Liver (tissue), 9 donors: ENCODE measurements around the gene GAP43. TPM values are rescaled to one million over a fixed set of nuclear protein-coding genes. Genes with fewer than 3 reads are reported as not detected.

Experiments
- DNase-seq: peaks from one replicate; pipeline ENCODE4 v3.0.0-alpha.2; 2017; ENCODE audit warnings: low spot score
- H3K27ac ChIP-seq, 2 donors: one replicate each; pipeline ENCODE4 v1.7.0; 2013; ENCODE audit warnings: inconsistent platforms in 2 of 2, low read length in 2 of 2, control low read depth in 1 of 2, low read depth in 1 of 2, mild to moderate bottlenecking in 1 of 2
- H3K27me3 ChIP-seq, 4 donors: one replicate each; pipeline versions ENCODE4 v1.6.1 to v1.7.0; 2013; ENCODE audit warnings: low read length in 3 of 4, inconsistent platforms in 1 of 4, mild to moderate bottlenecking in 1 of 4, moderate library complexity in 1 of 4; ENCODE audit not compliant: control insufficient read depth in 4 of 4, insufficient read depth in 4 of 4
- H3K36me3 ChIP-seq, 4 donors: one replicate each; pipeline versions ENCODE4 v1.6.1 to v1.7.0; 2013; ENCODE audit warnings: low read length in 3 of 4, mild to moderate bottlenecking in 3 of 4, low read depth in 1 of 4, moderate library complexity in 1 of 4; ENCODE audit not compliant: control insufficient read depth in 4 of 4, insufficient read depth in 3 of 4
- H3K4me1 ChIP-seq, 4 donors: one replicate each; pipeline versions ENCODE4 v1.6.1 to v1.7.0; 2013; ENCODE audit warnings: low read length in 3 of 4, mild to moderate bottlenecking in 3 of 4, moderate library complexity in 1 of 4; ENCODE audit not compliant: control insufficient read depth in 4 of 4, insufficient read depth in 4 of 4
- H3K4me3 ChIP-seq, 3 donors: one replicate each; pipeline versions ENCODE4 v1.6.1 to v1.7.0; 2013; ENCODE audit warnings: low read length in 3 of 3, control low read depth in 1 of 3, low read depth in 1 of 3, mild to moderate bottlenecking in 1 of 3
- H3K9ac ChIP-seq, 2 donors: one replicate each; pipeline ENCODE4 v1.7.0; 2013; ENCODE audit warnings: low read length in 2 of 2, mild to moderate bottlenecking in 2 of 2, moderate library complexity in 2 of 2, control low read depth in 1 of 2, low read depth in 1 of 2
- H3K9me3 ChIP-seq, 4 donors: one replicate each; pipeline versions ENCODE4 v1.6.1 to v1.7.0; 2013; ENCODE audit warnings: low read length in 3 of 4; ENCODE audit not compliant: control insufficient read depth in 4 of 4
- ATF3 ChIP-seq: IDR thresholded peaks from 2 replicates; pipeline ENCODE4 v1.6.1; 2016; ENCODE audit warnings: antibody characterized with exemption
- CTCF ChIP-seq: fragments of 150-350 bp; IDR thresholded peaks from 2 replicates; pipeline ENCODE4 v1.5.1; 2017; ENCODE audit warnings: improper control_type of control experiment, low read depth, low read length; ENCODE audit not compliant: missing input control
- EGR1 ChIP-seq, 2 donors: IDR thresholded peaks; 2 replicates each; pipeline ENCODE4 v1.6.1; 2016 to 2018; ENCODE audit warnings: antibody characterized with exemption in 2 of 2, low read depth in 2 of 2
- FOXA1 ChIP-seq: IDR thresholded peaks from 2 replicates; pipeline ENCODE4 v1.6.1; 2016; ENCODE audit warnings: antibody characterized with exemption
- FOXA2 ChIP-seq: IDR thresholded peaks from 2 replicates; pipeline ENCODE4 v1.6.1; 2016; ENCODE audit warnings: antibody characterized with exemption
- GABPA ChIP-seq, 2 donors: IDR thresholded peaks in 1 of 2; conservative IDR thresholded peaks in 1 of 2; 2 replicates each; pipeline ENCODE4 v1.6.1; 2016; ENCODE audit warnings: antibody characterized with exemption in 2 of 2, mild to moderate bottlenecking in 1 of 2, moderate library complexity in 1 of 2
- HNF4A ChIP-seq, 2 donors: conservative IDR thresholded peaks; 2 replicates each; pipeline ENCODE4 v1.6.1; 2016; ENCODE audit warnings: antibody characterized with exemption in 2 of 2, mild to moderate bottlenecking in 2 of 2
- HNF4G ChIP-seq: IDR thresholded peaks from 2 replicates; pipeline ENCODE4 v1.6.1; 2016; ENCODE audit warnings: antibody characterized with exemption
- JUND ChIP-seq, 2 donors: IDR thresholded peaks; 2 replicates each; pipeline ENCODE4 v1.6.1; 2016; ENCODE audit warnings: antibody characterized with exemption in 2 of 2
- MAX ChIP-seq: IDR thresholded peaks from 2 replicates; pipeline ENCODE4 v1.6.1; 2016; ENCODE audit warnings: antibody characterized with exemption
- NR2F2 ChIP-seq: IDR thresholded peaks from 2 replicates; pipeline ENCODE4 v1.6.1; 2016; ENCODE audit warnings: antibody characterized with exemption
- RAD21 ChIP-seq, 2 donors: IDR thresholded peaks; 2 replicates each; pipeline ENCODE4 v1.6.1; 2016; ENCODE audit warnings: antibody characterized with exemption in 2 of 2, mild to moderate bottlenecking in 2 of 2
- REST ChIP-seq: IDR thresholded peaks from 2 replicates; pipeline ENCODE4 v1.6.1; 2016; ENCODE audit warnings: antibody characterized with exemption, mild to moderate bottlenecking
- RXRA ChIP-seq, 2 donors: IDR thresholded peaks; 2 replicates each; pipeline ENCODE4 v1.6.1; 2017 to 2018; ENCODE audit warnings: antibody characterized with exemption in 2 of 2, mild to moderate bottlenecking in 1 of 2
- SP1 ChIP-seq: IDR thresholded peaks from 2 replicates; pipeline ENCODE4 v1.6.1; 2018; ENCODE audit warnings: antibody characterized with exemption, mild to moderate bottlenecking
- TAF1 ChIP-seq: conservative IDR thresholded peaks from 2 replicates; pipeline ENCODE4 v1.6.1; 2016; ENCODE audit warnings: antibody characterized with exemption, mild to moderate bottlenecking
- YY1 ChIP-seq: IDR thresholded peaks from 2 replicates; pipeline ENCODE4 v1.6.1; 2016; ENCODE audit warnings: antibody characterized with exemption, mild to moderate bottlenecking
- ZBTB33 ChIP-seq: IDR thresholded peaks from 2 replicates; pipeline ENCODE4 v1.6.1; 2016; ENCODE audit warnings: antibody characterized with exemption
- WGBS: extraction: QIAGEN DNeasy Blood & Tissue Kit; methylation state at CpG from one replicate; pipeline ENCODE4 v1.1.7; 2013; 5-methylcytosine and 5-hydroxymethylcytosine counted together
- polyA plus RNA-seq, 2 donors: library from polyadenylated mRNA; stranded (reverse) in 1 of 2; unstranded in 1 of 2; fragments of 200-250 nt in 1 of 2; fragments of >200 nt in 1 of 2; fragmentation: Nextera tagmentation in 1 of 2; extraction: Ambion mirVana in 1 of 2; gene quantifications; one replicate each; pipeline versions ENCODE4 v1.2.1 to v1.2.3, GENCODE V29; 2013 to 2015
- total RNA-seq, 2 donors: library from RNA; depleted of rRNA; stranded (reverse); fragments of >200 nt; gene quantifications; one replicate each; pipeline ENCODE4 v1.2.3, GENCODE V29; 2014
- donor health status: healthy.
- donor health status: healthy.
- donor health status: healthy.
- donor health status: healthy.
- donor health status: healthy.

Gene GAP43
- total and polyA plus RNA-seq, 4 donors, result 0.06 TPM; not detected in 3

GRCh38 chr3:115671761-115672455 lies 48.6 kb downstream of the GAP43 start (continued):
- TF ChIP-seq REST (no peak), HNF4A (conservative IDR thresholded peaks at IDR 0.05) (no peak), NR2F2 (no peak), ATF3 (no peak)

GRCh38 chr3:115673881-115674280 lies 50.6 kb downstream of the GAP43 start:
- 92% methylated on average over 3 of the region's 3 CpGs for WGBS
- Histone ChIP-seq H3K36me3 (no peaks in the 10 kb centered on the region), H3K9ac (no peak overlapping the region), H3K27me3 (peaks cover 0 to under 1% (median 0%) of the 10 kb centered on the region in 4 donors), H3K9me3 (no peaks in the 10 kb centered on the region), H3K4me1 (no peaks in the 10 kb centered on the region), H3K27ac (no peak overlapping the region), H3K4me3 (no peak overlapping the region)
- DNase-seq, result no peak
- no peak for TF ChIP-seq RXRA (IDR thresholded peaks at IDR 0.05)
- TF ChIP-seq RAD21 (IDR thresholded peaks at IDR 0.05), result no peak
- TF ChIP-seq SP1, result no peak
- no peak for TF ChIP-seq JUND (IDR thresholded peaks at IDR 0.05)
- no peak for TF ChIP-seq GABPA (IDR thresholded peaks at IDR 0.05 in 1 of 2, conservative IDR thresholded peaks at IDR 0.05 in 1 of 2)
- TF ChIP-seq NR2F2, result no peak
- no peak for TF ChIP-seq FOXA2
- no peak for TF ChIP-seq FOXA1
- TF ChIP-seq CTCF, result no peak
- no peak for TF ChIP-seq EGR1 (IDR thresholded peaks at IDR 0.05; ENCODE audit: low read depth in 2 of 2)
- no peak for TF ChIP-seq HNF4G
- TF ChIP-seq MAX, result no peak
- TF ChIP-seq ATF3, result no peak

GRCh38 chr3:115676336-115676735 lies 53.0 kb downstream of the GAP43 start:
- Histone ChIP-seq H3K27ac (no peak overlapping the region), H3K27me3 (peaks cover 0 to 8% (median 0%) of the 10 kb centered on the region in 4 donors), H3K9me3 (no peaks in the 10 kb centered on the region), H3K4me3 (no peak overlapping the region), H3K36me3 (no peaks in the 10 kb centered on the region), H3K9ac (no peak overlapping the region), H3K4me1 (no peaks in the 10 kb centered on the region)
- WGBS, result 87% methylated on average over 9 of the region's 9 CpGs
- no peak for DNase-seq
- TF ChIP-seq RXRA (IDR thresholded peaks at IDR 0.05) (no peak), TAF1 (no peak), RAD21 (IDR thresholded peaks at IDR 0.05) (no peak), ATF3 (no peak), ZBTB33 (no peak), HNF4A (conservative IDR thresholded peaks at IDR 0.05) (no peak), MAX (no peak), SP1 (no peak), YY1 (no peak), FOXA1 (no peak), JUND (IDR thresholded peaks at IDR 0.05) (no peak), CTCF (no peak)
